Stimulated activated CD8-positive, alpha-beta memory T cell treated with anti-CD3 and anti-CD28 coated beads, Interleukin-2, amount 100 ng/mL, for 48 hours (primary cell): Measurements from ENCODE around the gene SERF2.
"Not testable (repeated sequence)": the region's sequence is repeated elsewhere in the genome, so short reads cannot be mapped to it uniquely, and the experiment has no call there.

Source experiments
- DNase-seq, 2 donors: peaks; one replicate each; pipeline ENCODE4 v3.0.0-alpha.2; 2020; ENCODE audit warnings: low read depth in 2 of 2

SERF2 gene

GRCh38 chr15:43829951-43830540 lies 37.9 kb downstream of the SERF2 start:
- DNase-seq: not testable (repeated sequence)

GRCh38 chr15:43830691-43831275 lies 38.7 kb downstream of the SERF2 start:
- not testable (repeated sequence) for DNase-seq

GRCh38 chr15:43831519-43832052 lies 39.5 kb downstream of the SERF2 start:
- not testable (repeated sequence) for DNase-seq

- DNase-seq: not testable (repeated sequence)
Observed at GRCh38 chr15:43832485-43832884, 40.4 kb downstream of the SERF2 start.

- no peak for DNase-seq
Observed at GRCh38 chr15:43845421-43845820, 53.3 kb downstream of the SERF2 start.
